T-helper 17 cell (primary cell): ENCODE results near the gene MXD1. TPM values are rescaled to one million over a fixed set of nuclear protein-coding genes. Genes with fewer than 3 reads are reported as not detected.
A peak's percentile ranks its signal among the peaks of the same experiment; 100 is the strongest.
"Not testable (repeated sequence)": the region's sequence is repeated elsewhere in the genome, so short reads cannot be mapped to it uniquely, and the experiment has no call there.

Experiments
- ATAC-seq: fragments of 150-1000 bp; cut with Tn5 transposase; 2 replicates; pipeline ENCODE4 v1.10.0; 2021; ENCODE audit warnings: mild to moderate bottlenecking, moderate library complexity
- DNase-seq, 3 donors: peaks; one replicate each; pipeline versions ENCODE4 v3.0.0 to v3.0.0-alpha.2; 2020 to 2021
- H3K9me3 ChIP-seq: one replicate; pipeline ENCODE4 v1.7.0; 2013; ENCODE audit warnings: low read length, mild to moderate bottlenecking; ENCODE audit not compliant: control insufficient read depth, poor library complexity, severe bottlenecking
- H3K27ac Mint-ChIP-seq: one replicate; pipeline ENCODE4 v1.8.0; 2022; ENCODE audit warnings: mild to moderate bottlenecking, moderate library complexity, mixed read lengths
- H3K27me3 Mint-ChIP-seq: one replicate; pipeline ENCODE4 v1.8.0; 2022; ENCODE audit warnings: mixed read lengths
- H3K36me3 Mint-ChIP-seq: one replicate; pipeline ENCODE4 v1.8.0; 2022; ENCODE audit warnings: low read depth, mixed read lengths
- H3K4me1 Mint-ChIP-seq: one replicate; pipeline ENCODE4 v1.8.0; 2022; ENCODE audit warnings: mild to moderate bottlenecking, mixed read lengths
- H3K4me3 Mint-ChIP-seq: one replicate; pipeline ENCODE4 v1.8.0; 2022; ENCODE audit warnings: mild to moderate bottlenecking, moderate library complexity, mixed read lengths
- total RNA-seq, 4 donors: library from RNA in 2 of 4; stranded (reverse) in 2 of 4; gene quantifications; one replicate each; pipeline ENCODE4 v1.2.3 and lab custom pipeline; 2022 to 2026

Gene MXD1
- total RNA-seq, 2 donors from 2014 or later, result 45.0 to 46.2 TPM

DNA sequence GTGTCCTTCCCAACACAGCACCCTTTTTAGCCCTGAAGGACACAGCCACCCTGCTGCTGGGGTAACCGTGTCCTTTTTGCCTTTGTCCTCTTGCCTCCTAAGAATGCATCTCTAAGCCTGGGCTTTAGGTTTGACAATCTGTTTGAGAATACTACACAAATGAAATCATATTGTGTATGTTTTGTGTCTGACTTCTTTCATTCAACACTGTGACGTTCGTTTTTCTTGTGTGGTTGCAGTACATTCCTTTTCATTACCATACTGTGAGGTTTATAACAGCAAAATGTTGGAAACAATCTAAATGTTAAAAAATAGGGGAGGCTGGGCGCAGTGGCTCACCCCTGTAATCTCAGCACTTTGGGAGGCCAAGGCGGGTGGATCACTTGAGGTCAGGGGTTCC is 35.3 kb downstream of the MXD1 start:
- no peak for ATAC-seq
- H3K4me1 Mint-ChIP-seq, result peaks cover 32% of the 10 kb centered on the region
- no peak for DNase-seq
- H3K4me3 Mint-ChIP-seq, result no peak overlapping the region
- H3K27me3 Mint-ChIP-seq, result peaks cover 16% of the 10 kb centered on the region
- no peaks in the 10 kb centered on the region for H3K9me3 ChIP-seq
- H3K36me3 Mint-ChIP-seq, result peaks cover 4% of the 10 kb centered on the region
- no peak overlapping the region for H3K27ac Mint-ChIP-seq

- H3K27me3 Mint-ChIP-seq, result peaks cover 21% of the 10 kb centered on the region
- not testable (repeated sequence) for ATAC-seq, H3K36me3 Mint-ChIP-seq, H3K4me3 Mint-ChIP-seq, DNase-seq, H3K27ac Mint-ChIP-seq, H3K9me3 ChIP-seq
- H3K4me1 Mint-ChIP-seq, result peaks cover 29% of the 10 kb centered on the region
Observed at GRCh38 chr2:69950671-69951070, 35.8 kb downstream of the MXD1 start.

GRCh38 chr2:69952336-69953115 is 37.6 kb downstream of the MXD1 start:
- peaks cover 4% of the 10 kb centered on the region for H3K36me3 Mint-ChIP-seq
- no peaks in the 10 kb centered on the region for H3K9me3 ChIP-seq
- DNase-seq (no peak), ATAC-seq (no peak)
- H3K4me1 Mint-ChIP-seq, result peaks cover 13% of the 10 kb centered on the region
- no peak overlapping the region for H3K27ac Mint-ChIP-seq
- H3K27me3 Mint-ChIP-seq, result peaks cover 33% of the 10 kb centered on the region
- H3K4me3 Mint-ChIP-seq, result no peak overlapping the region

- Mint-ChIP-seq H3K4me1 (peaks cover 7% of the 10 kb centered on the region), H3K36me3 (peaks cover 4% of the 10 kb centered on the region), H3K4me3 (no peak overlapping the region), H3K27me3 (peaks cover 35% of the 10 kb centered on the region), H3K27ac (peak overlapping the region; percentile 67)
- DNase-seq (no peak), ATAC-seq (no peak)
- H3K9me3 ChIP-seq, result no peaks in the 10 kb centered on the region
Observed at GRCh38 chr2:69954084-69954483, 39.2 kb downstream of the MXD1 start.

DNA sequence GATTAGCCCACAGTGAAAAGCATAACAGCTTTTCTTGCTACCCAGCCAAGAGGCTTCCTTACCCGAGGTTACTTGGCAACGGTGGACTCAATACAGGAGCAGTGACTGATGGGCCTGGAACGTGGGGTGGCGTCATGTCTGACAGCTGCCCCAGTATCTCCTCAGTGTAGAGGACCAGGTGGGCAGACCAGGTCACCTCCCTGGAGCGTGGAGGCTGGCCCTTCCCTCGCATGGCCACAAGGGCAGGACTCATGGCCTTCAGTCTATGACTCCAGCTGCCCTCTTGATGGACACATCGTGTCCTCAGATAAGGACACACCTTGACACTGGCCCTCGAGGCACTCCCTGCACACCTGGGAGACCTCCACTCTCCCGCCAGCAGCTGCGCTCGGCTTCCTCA is 40.1 kb downstream of the MXD1 start:
- ATAC-seq (no peak), DNase-seq (no peak)
- Mint-ChIP-seq H3K36me3 (peaks cover 5% of the 10 kb centered on the region), H3K4me3 (no peak overlapping the region), H3K27ac (peak overlapping the region; percentile 19), H3K4me1 (peaks cover 7% of the 10 kb centered on the region), H3K27me3 (peaks cover 43% of the 10 kb centered on the region)
- no peaks in the 10 kb centered on the region for H3K9me3 ChIP-seq

- Mint-ChIP-seq H3K27me3 (peaks cover 45% of the 10 kb centered on the region), H3K4me1 (peaks cover 7% of the 10 kb centered on the region), H3K27ac (peak overlapping the region; percentile 22), H3K4me3 (no peak overlapping the region), H3K36me3 (peaks cover 5% of the 10 kb centered on the region)
- no peaks in the 10 kb centered on the region for H3K9me3 ChIP-seq
- DNase-seq (no peak), ATAC-seq (no peak)
Observed at GRCh38 chr2:69956475-69956979, 41.6 kb downstream of the MXD1 start.

DNA sequence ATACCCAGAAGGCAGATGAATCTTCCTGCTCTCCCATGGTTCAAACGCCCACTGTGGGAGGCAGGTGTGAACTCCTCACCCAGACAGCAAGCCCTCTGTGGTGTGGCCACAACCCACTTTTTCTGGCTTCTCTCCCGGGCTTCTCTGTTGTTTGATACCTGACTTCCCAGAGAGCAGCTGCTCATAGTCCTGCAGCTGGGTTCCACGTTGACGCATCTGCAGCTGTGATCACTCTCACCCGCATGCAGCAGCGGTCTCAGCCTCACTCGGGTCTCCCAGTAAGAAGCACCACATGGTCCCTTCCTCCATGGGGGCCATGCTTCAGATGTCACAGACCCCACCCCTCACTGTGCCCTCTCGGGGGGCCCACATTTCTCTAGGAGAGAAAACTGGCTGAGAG is 43.1 kb downstream of the MXD1 start:
- Mint-ChIP-seq H3K27me3 (peaks cover 42% of the 10 kb centered on the region), H3K36me3 (peaks cover 4% of the 10 kb centered on the region), H3K27ac (no peak overlapping the region), H3K4me1 (peaks cover 5% of the 10 kb centered on the region), H3K4me3 (no peak overlapping the region)
- DNase-seq (no peak), ATAC-seq (no peak)
- no peaks in the 10 kb centered on the region for H3K9me3 ChIP-seq

DNA sequence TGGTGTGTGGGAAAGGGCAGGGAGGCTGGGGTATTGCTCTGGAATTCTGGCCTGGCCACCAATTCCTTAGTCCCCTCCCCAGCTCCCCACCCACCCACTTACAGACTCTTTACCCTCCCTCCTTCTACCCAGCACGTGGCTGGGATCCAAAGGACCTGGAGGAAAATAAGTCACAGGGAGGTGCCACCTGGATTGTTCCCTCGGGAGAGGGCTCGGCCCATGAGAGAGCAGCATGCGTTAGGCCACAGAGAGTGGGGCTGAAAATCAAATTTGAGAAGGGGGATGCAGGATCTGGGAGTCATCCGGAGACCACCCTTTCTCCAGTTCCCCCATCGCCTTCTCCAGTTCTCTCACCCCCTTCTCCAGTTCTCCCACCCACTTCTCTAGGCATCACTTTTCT is 43.6 kb downstream of the MXD1 start:
- DNase-seq, result no peak
- H3K4me1 Mint-ChIP-seq, result peaks cover 5% of the 10 kb centered on the region
- H3K4me3 Mint-ChIP-seq, result no peak overlapping the region
- no peak overlapping the region for H3K27ac Mint-ChIP-seq
- ATAC-seq, result no peak
- H3K27me3 Mint-ChIP-seq, result peaks cover 39% of the 10 kb centered on the region
- H3K36me3 Mint-ChIP-seq, result peaks cover 4% of the 10 kb centered on the region
- H3K9me3 ChIP-seq, result no peaks in the 10 kb centered on the region

DNA sequence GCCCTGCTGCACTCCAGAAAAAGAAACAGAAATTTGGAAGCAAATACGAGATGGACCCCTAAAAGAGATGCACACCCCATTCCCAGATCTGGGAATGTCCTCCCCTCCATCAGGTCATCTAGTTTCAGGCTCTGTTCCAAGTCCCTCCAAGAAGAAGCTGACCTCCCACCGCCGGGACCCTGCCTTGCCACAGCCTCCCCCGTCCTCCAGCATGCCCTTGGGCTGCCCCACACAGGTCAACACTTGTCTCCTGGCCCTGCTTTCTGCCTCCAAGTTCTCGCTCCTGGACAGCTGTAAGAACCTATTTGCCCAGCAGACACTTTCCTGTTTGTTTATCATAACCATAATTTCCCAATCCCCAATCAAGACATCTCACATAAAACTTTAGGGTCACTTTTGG is 44.5 kb downstream of the MXD1 start:
- no peaks in the 10 kb centered on the region for H3K9me3 ChIP-seq
- H3K27ac Mint-ChIP-seq, result no peak overlapping the region
- no peak for DNase-seq
- H3K36me3 Mint-ChIP-seq, result peaks cover 3% of the 10 kb centered on the region
- H3K4me1 Mint-ChIP-seq, result peaks cover 4% of the 10 kb centered on the region
- H3K27me3 Mint-ChIP-seq, result peaks cover 35% of the 10 kb centered on the region
- ATAC-seq, result no peak
- H3K4me3 Mint-ChIP-seq, result no peak overlapping the region

- peaks cover 23% of the 10 kb centered on the region for H3K27me3 Mint-ChIP-seq
- ATAC-seq, result no peak
- no peak overlapping the region for H3K4me3 Mint-ChIP-seq
- no peak overlapping the region for H3K27ac Mint-ChIP-seq
- no peaks in the 10 kb centered on the region for H3K9me3 ChIP-seq
- peaks cover 2% of the 10 kb centered on the region for H3K4me1 Mint-ChIP-seq
- DNase-seq, result no peak
- peaks cover 2% of the 10 kb centered on the region for H3K36me3 Mint-ChIP-seq
Observed at GRCh38 chr2:69960821-69961220, 45.9 kb downstream of the MXD1 start.

DNA sequence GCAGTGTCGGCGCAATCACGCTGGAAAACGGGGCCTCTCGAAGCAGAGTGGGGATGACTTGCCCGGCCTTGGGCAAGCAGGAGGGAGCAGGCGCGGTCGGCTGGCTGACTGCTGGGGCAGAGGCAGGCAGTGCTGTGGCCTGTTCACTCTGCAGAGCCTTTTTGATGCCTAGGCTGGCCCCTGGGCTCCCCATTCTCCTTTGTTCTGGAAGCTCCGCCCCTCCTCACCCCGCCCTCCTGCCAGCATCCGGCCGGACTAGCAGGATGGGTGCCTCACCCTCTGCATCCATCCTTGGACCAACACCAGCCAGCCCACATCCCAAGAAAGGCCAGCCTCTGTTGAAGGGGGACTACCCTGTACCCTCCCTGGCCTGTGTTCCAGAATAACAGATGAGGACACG is 46.6 kb downstream of the MXD1 start, which contains the start of gene ASPRV1:
ASPRV1 (minus strand) TSS at position 136 of the 400 bp plus-strand sequence. CDS start 195 bp downstream, outside the sequence.
- Mint-ChIP-seq H3K4me3 (no peak within 1 kb of the TSS), H3K27ac (no peak within 1 kb of the TSS), H3K27me3 (peaks cover 21% of the 10 kb centered on the region), H3K36me3 (peaks cover 2% of the 10 kb centered on the region), H3K4me1 (peaks cover 2% of the 10 kb centered on the region)
- H3K9me3 ChIP-seq, result no peaks in the 10 kb centered on the region
- ATAC-seq (no peak), DNase-seq (no peak)

- Mint-ChIP-seq H3K27ac (peak overlapping the region; percentile 9), H3K27me3 (peaks cover 10% of the 10 kb centered on the region), H3K4me1 (no peaks in the 10 kb centered on the region), H3K4me3 (no peak overlapping the region), H3K36me3 (peaks cover 2% of the 10 kb centered on the region)
- ATAC-seq (no peak), DNase-seq (no peak)
- H3K9me3 ChIP-seq, result no peaks in the 10 kb centered on the region
Observed at GRCh38 chr2:69962986-69963730, 48.2 kb downstream of the MXD1 start.

- no peak overlapping the region for H3K4me3 Mint-ChIP-seq
- no peaks in the 10 kb centered on the region for H3K9me3 ChIP-seq
- peaks cover 2% of the 10 kb centered on the region for H3K36me3 Mint-ChIP-seq
- peak overlapping the region; percentile 92 for H3K27ac Mint-ChIP-seq
- peaks cover 8% of the 10 kb centered on the region for H3K27me3 Mint-ChIP-seq
- DNase-seq (no peak), ATAC-seq (no peak)
- no peaks in the 10 kb centered on the region for H3K4me1 Mint-ChIP-seq
Observed at GRCh38 chr2:69964353-69964841, 49.5 kb downstream of the MXD1 start.
